OCI-LY1 (cell line): ENCODE results near the gene SLC25A44.

Source experiments
- EZH2 ChIP-seq: fragments of 200-600 bp; sonication (generic), shearing (Covaris generic); IDR thresholded peaks from 2 replicates; pipeline ENCODE4 v1.8.0; 2017; ENCODE audit warnings: borderline replicate concordance, mixed run types, mild to moderate bottlenecking, antibody characterized with exemption, low read length, moderate library complexity, mixed read lengths
- TF ChIP-seq, protein P1 (sequence below): fragments of 200-600 bp; sonication (generic), shearing (Covaris generic); IDR thresholded peaks from 2 replicates; pipeline ENCODE4 v1.5.1; 2017; ENCODE audit warnings: mild to moderate bottlenecking, antibody characterized with exemption, low read length, moderate library complexity, mixed read lengths

DNA sequence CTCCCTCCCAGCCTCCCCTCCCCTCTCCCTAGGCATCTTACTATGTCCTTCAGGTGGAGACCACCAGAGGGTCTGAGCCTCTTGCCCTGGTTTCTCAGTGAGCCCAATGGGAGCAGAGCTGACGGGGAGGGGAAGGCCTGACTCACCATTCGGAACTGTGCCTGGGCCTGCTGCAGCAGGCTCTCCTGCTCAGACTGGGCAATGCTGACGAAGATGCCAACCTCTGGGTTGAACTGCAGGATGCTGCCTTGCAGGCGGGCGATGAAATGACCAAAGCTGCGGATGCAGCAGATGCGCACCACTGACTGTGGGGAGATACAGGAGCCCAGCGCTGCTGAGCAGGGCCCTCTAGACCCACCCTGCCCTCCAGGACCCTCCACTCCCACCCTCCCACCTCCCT lies 65.0 kb downstream of the SLC25A44 start:
- TF ChIP-seq, protein P1, sequence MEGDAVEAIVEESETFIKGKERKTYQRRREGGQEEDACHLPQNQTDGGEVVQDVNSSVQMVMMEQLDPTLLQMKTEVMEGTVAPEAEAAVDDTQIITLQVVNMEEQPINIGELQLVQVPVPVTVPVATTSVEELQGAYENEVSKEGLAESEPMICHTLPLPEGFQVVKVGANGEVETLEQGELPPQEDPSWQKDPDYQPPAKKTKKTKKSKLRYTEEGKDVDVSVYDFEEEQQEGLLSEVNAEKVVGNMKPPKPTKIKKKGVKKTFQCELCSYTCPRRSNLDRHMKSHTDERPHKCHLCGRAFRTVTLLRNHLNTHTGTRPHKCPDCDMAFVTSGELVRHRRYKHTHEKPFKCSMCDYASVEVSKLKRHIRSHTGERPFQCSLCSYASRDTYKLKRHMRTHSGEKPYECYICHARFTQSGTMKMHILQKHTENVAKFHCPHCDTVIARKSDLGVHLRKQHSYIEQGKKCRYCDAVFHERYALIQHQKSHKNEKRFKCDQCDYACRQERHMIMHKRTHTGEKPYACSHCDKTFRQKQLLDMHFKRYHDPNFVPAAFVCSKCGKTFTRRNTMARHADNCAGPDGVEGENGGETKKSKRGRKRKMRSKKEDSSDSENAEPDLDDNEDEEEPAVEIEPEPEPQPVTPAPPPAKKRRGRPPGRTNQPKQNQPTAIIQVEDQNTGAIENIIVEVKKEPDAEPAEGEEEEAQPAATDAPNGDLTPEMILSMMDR, result no peak
- TF ChIP-seq EZH2, result no peak
